ENCODE measurements around the gene TMEM14B.
"Not testable (repeated sequence)": the region's sequence is repeated elsewhere in the genome, so short reads cannot be mapped to it uniquely, and the experiment has no call there.

DNA sequence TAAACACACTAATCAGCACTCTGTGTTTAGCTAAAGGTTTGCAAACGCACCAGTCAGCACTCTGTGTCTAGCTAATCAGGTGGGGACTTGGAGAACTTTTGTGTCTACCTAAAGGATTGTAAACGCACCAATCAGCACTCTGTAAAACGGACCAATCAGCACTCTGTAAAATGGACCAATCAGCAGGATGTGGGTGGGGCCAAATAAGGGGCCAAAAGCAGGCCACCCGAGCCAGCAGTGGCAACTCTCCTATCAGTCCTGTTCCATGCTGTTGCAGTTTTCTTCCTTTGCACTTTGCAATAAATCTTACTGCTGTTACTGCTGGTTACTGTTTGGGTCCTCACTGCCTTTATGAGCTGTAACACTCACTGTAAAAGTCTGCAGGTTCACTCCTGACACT, 6.0 kb upstream of the TMEM14B start:
- TF ChIP-seq, protein P1, sequence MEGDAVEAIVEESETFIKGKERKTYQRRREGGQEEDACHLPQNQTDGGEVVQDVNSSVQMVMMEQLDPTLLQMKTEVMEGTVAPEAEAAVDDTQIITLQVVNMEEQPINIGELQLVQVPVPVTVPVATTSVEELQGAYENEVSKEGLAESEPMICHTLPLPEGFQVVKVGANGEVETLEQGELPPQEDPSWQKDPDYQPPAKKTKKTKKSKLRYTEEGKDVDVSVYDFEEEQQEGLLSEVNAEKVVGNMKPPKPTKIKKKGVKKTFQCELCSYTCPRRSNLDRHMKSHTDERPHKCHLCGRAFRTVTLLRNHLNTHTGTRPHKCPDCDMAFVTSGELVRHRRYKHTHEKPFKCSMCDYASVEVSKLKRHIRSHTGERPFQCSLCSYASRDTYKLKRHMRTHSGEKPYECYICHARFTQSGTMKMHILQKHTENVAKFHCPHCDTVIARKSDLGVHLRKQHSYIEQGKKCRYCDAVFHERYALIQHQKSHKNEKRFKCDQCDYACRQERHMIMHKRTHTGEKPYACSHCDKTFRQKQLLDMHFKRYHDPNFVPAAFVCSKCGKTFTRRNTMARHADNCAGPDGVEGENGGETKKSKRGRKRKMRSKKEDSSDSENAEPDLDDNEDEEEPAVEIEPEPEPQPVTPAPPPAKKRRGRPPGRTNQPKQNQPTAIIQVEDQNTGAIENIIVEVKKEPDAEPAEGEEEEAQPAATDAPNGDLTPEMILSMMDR (conservative IDR thresholded peaks at IDR 0.05; ENCODE audit: low read length) = not testable (repeated sequence)
- TF ChIP-seq EZH2phosphoT487 (IDR thresholded peaks at IDR 0.05; ENCODE audit: borderline replicate concordance, low read depth, low read length) = not testable (repeated sequence)
